ENCODE measurements around the gene ACSF2. TPM values are rescaled to one million over a fixed set of nuclear protein-coding genes. Genes with fewer than 3 reads are reported as not detected.

ACSF2 gene
- polyA plus RNA-seq, 1 donor (not counting 4 experiments of a cell fraction or from before 2014, with no cell fraction given) = 71.9 TPM

DNA sequence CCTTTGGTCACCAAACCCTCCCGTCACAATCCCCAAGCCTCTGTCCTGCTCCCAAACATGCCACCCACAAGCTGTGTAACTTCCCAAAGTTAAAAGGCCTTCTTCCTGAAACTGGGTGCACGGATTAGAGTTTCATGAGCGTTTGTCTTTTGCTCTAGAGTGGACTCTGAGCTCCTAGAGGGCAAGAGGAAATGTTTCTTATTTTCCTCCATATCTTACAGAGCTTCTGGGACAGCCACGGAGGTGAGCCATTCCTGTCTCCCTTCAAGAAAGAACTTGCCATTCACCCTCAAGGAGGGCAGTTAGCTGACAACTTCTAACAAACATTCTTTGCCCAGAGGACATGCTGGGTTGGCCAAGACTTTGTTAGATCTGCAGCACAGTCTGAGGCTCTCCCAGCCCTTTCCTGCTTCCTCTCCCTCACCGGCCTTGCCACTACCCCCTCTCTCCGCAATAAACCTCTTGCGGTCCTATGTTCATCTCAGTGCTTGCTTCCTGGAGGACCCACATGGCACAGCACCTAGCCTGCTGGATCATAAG lies 79.6 kb downstream of the ACSF2 start:
- no peak overlapping the region for H3K4me3 ChIP-seq (ENCODE audit: control insufficient read depth in 2 of 3, extremely low read depth in 1 of 3, insufficient read depth in 2 of 3, low read depth in 1 of 3, low read length in 3 of 3)
- H3K36me3 ChIP-seq (ENCODE audit: control insufficient read depth in 2 of 2, extremely low read depth in 1 of 2, insufficient read depth in 2 of 2, low read length in 2 of 2) = no peaks in the 10 kb centered on the region
- H3K27ac ChIP-seq (ENCODE audit: control insufficient read depth, insufficient read depth, low read length) = no peak overlapping the region
- TF ChIP-seq, protein P1, sequence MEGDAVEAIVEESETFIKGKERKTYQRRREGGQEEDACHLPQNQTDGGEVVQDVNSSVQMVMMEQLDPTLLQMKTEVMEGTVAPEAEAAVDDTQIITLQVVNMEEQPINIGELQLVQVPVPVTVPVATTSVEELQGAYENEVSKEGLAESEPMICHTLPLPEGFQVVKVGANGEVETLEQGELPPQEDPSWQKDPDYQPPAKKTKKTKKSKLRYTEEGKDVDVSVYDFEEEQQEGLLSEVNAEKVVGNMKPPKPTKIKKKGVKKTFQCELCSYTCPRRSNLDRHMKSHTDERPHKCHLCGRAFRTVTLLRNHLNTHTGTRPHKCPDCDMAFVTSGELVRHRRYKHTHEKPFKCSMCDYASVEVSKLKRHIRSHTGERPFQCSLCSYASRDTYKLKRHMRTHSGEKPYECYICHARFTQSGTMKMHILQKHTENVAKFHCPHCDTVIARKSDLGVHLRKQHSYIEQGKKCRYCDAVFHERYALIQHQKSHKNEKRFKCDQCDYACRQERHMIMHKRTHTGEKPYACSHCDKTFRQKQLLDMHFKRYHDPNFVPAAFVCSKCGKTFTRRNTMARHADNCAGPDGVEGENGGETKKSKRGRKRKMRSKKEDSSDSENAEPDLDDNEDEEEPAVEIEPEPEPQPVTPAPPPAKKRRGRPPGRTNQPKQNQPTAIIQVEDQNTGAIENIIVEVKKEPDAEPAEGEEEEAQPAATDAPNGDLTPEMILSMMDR (optimal IDR thresholded peaks at IDR 0.05 in 1 of 3, IDR thresholded peaks at IDR 0.05 in 1 of 3, conservative IDR thresholded peaks at IDR 0.05 in 1 of 3; ENCODE audit: extremely low read depth in 1 of 3, insufficient read depth in 2 of 3, low read length in 3 of 3) = no peak
- TF ChIP-seq EZH2 (IDR thresholded peaks at IDR 0.05; ENCODE audit: low read length) = no peak
- H4K20me1 ChIP-seq (ENCODE audit: control insufficient read depth, extremely low read depth, insufficient read depth, low read length) = no peaks in the 10 kb centered on the region
- dilution Hi-C loops (cut with MboI; ENCODE audit: extremely low pct_ligation_motif_present, low sequenced_read_pairs) = no loop called here
- H3K9me3 ChIP-seq (ENCODE audit: control insufficient read depth, low read depth, low read length) = no peaks in the 10 kb centered on the region
- no peak overlapping the region for H3K9ac ChIP-seq (ENCODE audit: control insufficient read depth, extremely low read depth, insufficient read depth, low read length)
- no peaks in the 10 kb centered on the region for H3K79me2 ChIP-seq (ENCODE audit: control insufficient read depth, insufficient read depth, low read length)
- no peaks in the 10 kb centered on the region for H3K9me1 ChIP-seq (ENCODE audit: control insufficient read depth, extremely low read depth, insufficient read depth, low read length)
- DNase-seq (ENCODE audit: low read depth, low spot score) (no peak), FAIRE-seq (peak; percentile 61)
- peak overlapping the region; percentile 86 for H2AFZ ChIP-seq (ENCODE audit: control insufficient read depth, low read length)
- H3K4me1 ChIP-seq (ENCODE audit: control insufficient read depth, extremely low read depth, insufficient read depth, low read length) = peaks cover 43% of the 10 kb centered on the region
- no peaks in the 10 kb centered on the region for H3K27me3 ChIP-seq (ENCODE audit: control insufficient read depth, extremely low read depth, insufficient read depth, low read length)
- peak overlapping the region; percentile 36 for H3K4me2 ChIP-seq (ENCODE audit: control insufficient read depth, extremely low read depth, insufficient read depth, low read depth, low read length)

DNA sequence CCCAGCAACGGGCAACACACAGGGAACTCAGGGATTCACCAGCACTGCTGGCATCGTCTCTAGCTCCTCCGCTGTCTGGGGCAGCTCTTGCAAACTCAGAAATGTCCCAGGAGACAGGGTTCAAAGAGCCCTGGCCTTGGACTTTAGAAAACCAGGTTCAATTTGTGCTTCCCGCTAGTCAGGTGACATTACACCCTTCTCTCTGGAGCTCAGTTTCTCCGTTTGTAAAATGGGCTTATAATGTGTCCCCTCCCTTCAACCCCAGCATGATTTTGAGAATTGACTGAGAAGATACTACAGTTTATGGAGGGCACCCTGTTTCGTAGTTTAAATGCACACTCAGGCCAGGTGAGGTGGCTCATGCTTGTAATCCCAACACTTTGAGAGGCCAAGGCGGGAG lies 80.3 kb downstream of the ACSF2 start:
- Histone ChIP-seq H3K27ac (ENCODE audit: control insufficient read depth, insufficient read depth, low read length) (no peak overlapping the region), H3K79me2 (ENCODE audit: control insufficient read depth, insufficient read depth, low read length) (no peaks in the 10 kb centered on the region), H3K4me1 (ENCODE audit: control insufficient read depth, extremely low read depth, insufficient read depth, low read length) (peaks cover 50% of the 10 kb centered on the region), H3K9ac (ENCODE audit: control insufficient read depth, extremely low read depth, insufficient read depth, low read length) (no peak overlapping the region), H3K4me2 (ENCODE audit: control insufficient read depth, extremely low read depth, insufficient read depth, low read depth, low read length) (peak overlapping the region; percentile 36), H3K4me3 (ENCODE audit: control insufficient read depth in 2 of 3, extremely low read depth in 1 of 3, insufficient read depth in 2 of 3, low read depth in 1 of 3, low read length in 3 of 3) (no peak overlapping the region), H3K36me3 (ENCODE audit: control insufficient read depth in 2 of 2, extremely low read depth in 1 of 2, insufficient read depth in 2 of 2, low read length in 2 of 2) (no peaks in the 10 kb centered on the region), H3K9me1 (ENCODE audit: control insufficient read depth, extremely low read depth, insufficient read depth, low read length) (no peaks in the 10 kb centered on the region), H2AFZ (ENCODE audit: control insufficient read depth, low read length) (peak overlapping the region; percentile 86), H4K20me1 (ENCODE audit: control insufficient read depth, extremely low read depth, insufficient read depth, low read length) (no peaks in the 10 kb centered on the region), H3K27me3 (ENCODE audit: control insufficient read depth, extremely low read depth, insufficient read depth, low read length) (no peaks in the 10 kb centered on the region), H3K9me3 (ENCODE audit: control insufficient read depth, low read depth, low read length) (no peaks in the 10 kb centered on the region)
- dilution Hi-C loops (cut with MboI; ENCODE audit: extremely low pct_ligation_motif_present, low sequenced_read_pairs) = no loop called here
- TF ChIP-seq, protein P1 (optimal IDR thresholded peaks at IDR 0.05 in 1 of 3, IDR thresholded peaks at IDR 0.05 in 1 of 3, conservative IDR thresholded peaks at IDR 0.05 in 1 of 3; ENCODE audit: extremely low read depth in 1 of 3, insufficient read depth in 2 of 3, low read length in 3 of 3) = no peak
- TF ChIP-seq EZH2 (IDR thresholded peaks at IDR 0.05; ENCODE audit: low read length) = no peak
- no peak for DNase-seq (ENCODE audit: low read depth, low spot score)
- FAIRE-seq = no peak
